ENCODE data around the gene PEA15.

DNA sequence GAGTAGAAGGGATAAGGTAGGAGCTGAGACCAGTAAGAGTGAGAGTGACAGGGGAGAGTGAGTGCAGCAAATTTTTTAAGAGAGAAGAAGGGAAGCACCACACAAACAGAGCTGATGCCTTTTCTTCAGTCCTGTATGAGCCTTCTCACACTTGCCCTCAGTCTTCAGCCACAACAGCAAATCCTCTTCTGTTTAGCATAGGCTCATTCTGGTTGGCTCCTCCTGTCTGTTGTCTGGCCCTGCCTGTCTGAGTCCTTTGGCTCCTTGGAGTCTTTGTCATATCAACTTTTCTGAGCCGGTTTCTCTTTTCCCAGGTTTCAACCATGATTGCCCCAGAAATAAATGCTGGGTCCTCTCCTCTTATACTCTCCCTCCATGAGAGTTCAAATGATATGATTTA, 27.5 kb upstream of the PEA15 start:
- TF ChIP-seq, protein P1, sequence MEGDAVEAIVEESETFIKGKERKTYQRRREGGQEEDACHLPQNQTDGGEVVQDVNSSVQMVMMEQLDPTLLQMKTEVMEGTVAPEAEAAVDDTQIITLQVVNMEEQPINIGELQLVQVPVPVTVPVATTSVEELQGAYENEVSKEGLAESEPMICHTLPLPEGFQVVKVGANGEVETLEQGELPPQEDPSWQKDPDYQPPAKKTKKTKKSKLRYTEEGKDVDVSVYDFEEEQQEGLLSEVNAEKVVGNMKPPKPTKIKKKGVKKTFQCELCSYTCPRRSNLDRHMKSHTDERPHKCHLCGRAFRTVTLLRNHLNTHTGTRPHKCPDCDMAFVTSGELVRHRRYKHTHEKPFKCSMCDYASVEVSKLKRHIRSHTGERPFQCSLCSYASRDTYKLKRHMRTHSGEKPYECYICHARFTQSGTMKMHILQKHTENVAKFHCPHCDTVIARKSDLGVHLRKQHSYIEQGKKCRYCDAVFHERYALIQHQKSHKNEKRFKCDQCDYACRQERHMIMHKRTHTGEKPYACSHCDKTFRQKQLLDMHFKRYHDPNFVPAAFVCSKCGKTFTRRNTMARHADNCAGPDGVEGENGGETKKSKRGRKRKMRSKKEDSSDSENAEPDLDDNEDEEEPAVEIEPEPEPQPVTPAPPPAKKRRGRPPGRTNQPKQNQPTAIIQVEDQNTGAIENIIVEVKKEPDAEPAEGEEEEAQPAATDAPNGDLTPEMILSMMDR (conservative IDR thresholded peaks at IDR 0.05 in 1 of 2, IDR thresholded peaks at IDR 0.05 in 1 of 2; ENCODE audit: low read depth in 1 of 2, low read length in 2 of 2) = no peak
- no peak for TF ChIP-seq EZH2 (IDR thresholded peaks at IDR 0.05; ENCODE audit: low read length, missing control alignments)
